ENCODE measurements around the gene CEP85L.

CEP85L gene

DNA sequence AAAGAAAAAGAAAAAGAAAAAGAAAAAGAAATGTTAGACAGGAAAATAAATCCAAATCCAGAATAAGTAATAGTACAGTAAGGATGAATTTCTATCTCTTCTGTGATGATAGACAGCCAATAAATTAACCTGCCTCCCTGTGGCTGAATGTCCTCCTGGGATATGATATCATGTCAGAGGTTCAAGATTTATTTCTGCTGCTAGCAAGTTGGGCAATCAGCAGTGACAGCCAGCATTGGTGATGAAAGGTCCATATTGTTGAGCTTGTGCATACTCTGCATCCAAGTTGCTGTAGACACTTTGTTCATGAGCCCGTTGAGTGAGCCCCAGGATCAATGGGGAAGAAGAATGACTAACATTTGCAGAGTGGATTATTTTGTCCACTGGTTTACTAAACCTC lies 44.9 kb upstream of the CEP85L start:
- DNase-seq (ENCODE audit: low read depth in 1 of 2, low spot score in 1 of 2), result no peak
- H3K27me3 ChIP-seq (ENCODE audit: insufficient read depth, poor library complexity, severe bottlenecking), result no peaks in the 10 kb centered on the region
- TF ChIP-seq SPI1 (IDR thresholded peaks at IDR 0.05; ENCODE audit: borderline replicate concordance, low read depth), result no peak
- TF ChIP-seq, protein P1, sequence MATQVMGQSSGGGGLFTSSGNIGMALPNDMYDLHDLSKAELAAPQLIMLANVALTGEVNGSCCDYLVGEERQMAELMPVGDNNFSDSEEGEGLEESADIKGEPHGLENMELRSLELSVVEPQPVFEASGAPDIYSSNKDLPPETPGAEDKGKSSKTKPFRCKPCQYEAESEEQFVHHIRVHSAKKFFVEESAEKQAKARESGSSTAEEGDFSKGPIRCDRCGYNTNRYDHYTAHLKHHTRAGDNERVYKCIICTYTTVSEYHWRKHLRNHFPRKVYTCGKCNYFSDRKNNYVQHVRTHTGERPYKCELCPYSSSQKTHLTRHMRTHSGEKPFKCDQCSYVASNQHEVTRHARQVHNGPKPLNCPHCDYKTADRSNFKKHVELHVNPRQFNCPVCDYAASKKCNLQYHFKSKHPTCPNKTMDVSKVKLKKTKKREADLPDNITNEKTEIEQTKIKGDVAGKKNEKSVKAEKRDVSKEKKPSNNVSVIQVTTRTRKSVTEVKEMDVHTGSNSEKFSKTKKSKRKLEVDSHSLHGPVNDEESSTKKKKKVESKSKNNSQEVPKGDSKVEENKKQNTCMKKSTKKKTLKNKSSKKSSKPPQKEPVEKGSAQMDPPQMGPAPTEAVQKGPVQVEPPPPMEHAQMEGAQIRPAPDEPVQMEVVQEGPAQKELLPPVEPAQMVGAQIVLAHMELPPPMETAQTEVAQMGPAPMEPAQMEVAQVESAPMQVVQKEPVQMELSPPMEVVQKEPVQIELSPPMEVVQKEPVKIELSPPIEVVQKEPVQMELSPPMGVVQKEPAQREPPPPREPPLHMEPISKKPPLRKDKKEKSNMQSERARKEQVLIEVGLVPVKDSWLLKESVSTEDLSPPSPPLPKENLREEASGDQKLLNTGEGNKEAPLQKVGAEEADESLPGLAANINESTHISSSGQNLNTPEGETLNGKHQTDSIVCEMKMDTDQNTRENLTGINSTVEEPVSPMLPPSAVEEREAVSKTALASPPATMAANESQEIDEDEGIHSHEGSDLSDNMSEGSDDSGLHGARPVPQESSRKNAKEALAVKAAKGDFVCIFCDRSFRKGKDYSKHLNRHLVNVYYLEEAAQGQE (IDR thresholded peaks at IDR 0.05; ENCODE audit: insufficient replicate concordance, low read depth), result no peak
- TF ChIP-seq POLR2AphosphoS5 (IDR thresholded peaks at IDR 0.05; ENCODE audit: low read depth), result no peak
- no peak overlapping the region for H3K27ac ChIP-seq (replicated peaks)
- H3K4me3 ChIP-seq (replicated peaks; ENCODE audit: insufficient read depth, low read length), result no peak overlapping the region

DNA sequence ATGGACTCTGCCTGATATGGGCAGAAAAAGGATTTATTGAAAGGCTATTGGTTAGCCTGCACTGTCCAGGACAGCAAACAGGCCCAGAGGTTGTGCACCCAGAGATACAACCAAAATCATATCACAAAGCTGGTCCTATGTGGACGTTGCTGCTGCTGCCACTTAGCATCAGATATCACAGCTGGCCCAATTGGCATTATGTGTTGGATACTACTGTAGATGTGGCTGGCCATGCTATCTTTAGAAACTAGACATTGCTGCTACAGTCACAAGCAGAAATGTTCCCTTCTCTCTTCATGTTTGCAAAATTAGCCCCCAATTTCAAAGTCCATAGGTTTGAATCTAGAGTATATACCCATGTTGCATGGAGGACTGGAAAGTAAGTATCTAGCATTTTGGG lies 42.2 kb upstream of the CEP85L start:
- Histone ChIP-seq H3K4me3 (replicated peaks; ENCODE audit: insufficient read depth, low read length) (no peak overlapping the region), H3K27me3 (ENCODE audit: insufficient read depth, poor library complexity, severe bottlenecking) (no peaks in the 10 kb centered on the region), H3K27ac (replicated peaks) (no peak overlapping the region)
- no peak for DNase-seq (ENCODE audit: low read depth in 1 of 2, low spot score in 1 of 2)
- TF ChIP-seq, protein P1 (IDR thresholded peaks at IDR 0.05; ENCODE audit: insufficient replicate concordance, low read depth), result no peak
- TF ChIP-seq GABPA (IDR thresholded peaks at IDR 0.05; ENCODE audit: low read depth) (no peak), SPI1 (IDR thresholded peaks at IDR 0.05; ENCODE audit: borderline replicate concordance, low read depth) (no peak), POLR2AphosphoS5 (IDR thresholded peaks at IDR 0.05; ENCODE audit: low read depth) (no peak)
- TF ChIP-seq, protein P2, sequence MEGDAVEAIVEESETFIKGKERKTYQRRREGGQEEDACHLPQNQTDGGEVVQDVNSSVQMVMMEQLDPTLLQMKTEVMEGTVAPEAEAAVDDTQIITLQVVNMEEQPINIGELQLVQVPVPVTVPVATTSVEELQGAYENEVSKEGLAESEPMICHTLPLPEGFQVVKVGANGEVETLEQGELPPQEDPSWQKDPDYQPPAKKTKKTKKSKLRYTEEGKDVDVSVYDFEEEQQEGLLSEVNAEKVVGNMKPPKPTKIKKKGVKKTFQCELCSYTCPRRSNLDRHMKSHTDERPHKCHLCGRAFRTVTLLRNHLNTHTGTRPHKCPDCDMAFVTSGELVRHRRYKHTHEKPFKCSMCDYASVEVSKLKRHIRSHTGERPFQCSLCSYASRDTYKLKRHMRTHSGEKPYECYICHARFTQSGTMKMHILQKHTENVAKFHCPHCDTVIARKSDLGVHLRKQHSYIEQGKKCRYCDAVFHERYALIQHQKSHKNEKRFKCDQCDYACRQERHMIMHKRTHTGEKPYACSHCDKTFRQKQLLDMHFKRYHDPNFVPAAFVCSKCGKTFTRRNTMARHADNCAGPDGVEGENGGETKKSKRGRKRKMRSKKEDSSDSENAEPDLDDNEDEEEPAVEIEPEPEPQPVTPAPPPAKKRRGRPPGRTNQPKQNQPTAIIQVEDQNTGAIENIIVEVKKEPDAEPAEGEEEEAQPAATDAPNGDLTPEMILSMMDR (IDR thresholded peaks at IDR 0.05; ENCODE audit: insufficient read depth, low read length), result no peak

DNA sequence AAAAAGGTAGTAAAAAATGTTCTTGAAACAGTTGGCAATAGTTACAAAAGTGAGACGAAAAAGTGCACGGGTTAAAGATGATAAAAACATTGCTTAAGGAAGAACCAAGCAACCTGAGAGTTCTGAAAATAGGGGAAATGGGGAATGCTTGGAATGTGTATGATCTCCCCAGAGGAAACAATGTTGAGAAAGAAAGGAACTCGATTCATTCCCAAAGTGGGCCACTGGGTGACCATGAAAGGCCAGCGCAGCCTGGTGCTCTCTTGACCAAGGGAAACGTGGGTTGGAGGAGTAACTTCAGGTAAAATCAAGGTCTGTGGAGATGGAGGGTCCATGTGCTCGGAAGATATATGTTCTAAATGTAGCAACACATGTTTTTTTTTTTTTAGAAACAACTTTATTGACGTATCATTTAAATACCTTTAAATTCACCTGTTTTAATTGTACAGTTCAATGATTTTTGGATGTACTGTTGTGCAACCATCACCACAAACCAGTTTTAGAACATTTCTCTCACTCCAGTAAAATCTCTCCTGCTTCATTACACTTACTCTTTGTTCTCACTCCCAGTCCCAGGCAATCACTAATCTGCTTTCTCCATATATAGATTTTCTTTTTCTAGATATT lies 34.5 kb upstream of the CEP85L start:
- Histone ChIP-seq H3K27me3 (ENCODE audit: insufficient read depth, poor library complexity, severe bottlenecking) (no peaks in the 10 kb centered on the region), H3K27ac (replicated peaks) (no peak overlapping the region), H3K4me3 (replicated peaks; ENCODE audit: insufficient read depth, low read length) (no peak overlapping the region)
- no peak for TF ChIP-seq GABPA (IDR thresholded peaks at IDR 0.05; ENCODE audit: low read depth)
- no peak for TF ChIP-seq POLR2AphosphoS5 (IDR thresholded peaks at IDR 0.05; ENCODE audit: low read depth)
- TF ChIP-seq, protein P1 (IDR thresholded peaks at IDR 0.05; ENCODE audit: insufficient replicate concordance, low read depth), result no peak
- TF ChIP-seq SPI1 (IDR thresholded peaks at IDR 0.05; ENCODE audit: borderline replicate concordance, low read depth), result no peak
- TF ChIP-seq, protein P2 (IDR thresholded peaks at IDR 0.05; ENCODE audit: insufficient read depth, low read length), result no peak
- no peak for DNase-seq (ENCODE audit: low read depth in 1 of 2, low spot score in 1 of 2)
